Amniotic epithelial cell (primary cell): Measurements from ENCODE around the gene SCRT2.
"Not testable (repeated sequence)": the region's sequence is repeated elsewhere in the genome, so short reads cannot be mapped to it uniquely, and the experiment has no call there.

Source experiments
- DNase-seq: peaks from one replicate; pipeline ENCODE4 v3.0.0-alpha.2; 2010; ENCODE audit warnings: low read depth

Gene SCRT2

DNA sequence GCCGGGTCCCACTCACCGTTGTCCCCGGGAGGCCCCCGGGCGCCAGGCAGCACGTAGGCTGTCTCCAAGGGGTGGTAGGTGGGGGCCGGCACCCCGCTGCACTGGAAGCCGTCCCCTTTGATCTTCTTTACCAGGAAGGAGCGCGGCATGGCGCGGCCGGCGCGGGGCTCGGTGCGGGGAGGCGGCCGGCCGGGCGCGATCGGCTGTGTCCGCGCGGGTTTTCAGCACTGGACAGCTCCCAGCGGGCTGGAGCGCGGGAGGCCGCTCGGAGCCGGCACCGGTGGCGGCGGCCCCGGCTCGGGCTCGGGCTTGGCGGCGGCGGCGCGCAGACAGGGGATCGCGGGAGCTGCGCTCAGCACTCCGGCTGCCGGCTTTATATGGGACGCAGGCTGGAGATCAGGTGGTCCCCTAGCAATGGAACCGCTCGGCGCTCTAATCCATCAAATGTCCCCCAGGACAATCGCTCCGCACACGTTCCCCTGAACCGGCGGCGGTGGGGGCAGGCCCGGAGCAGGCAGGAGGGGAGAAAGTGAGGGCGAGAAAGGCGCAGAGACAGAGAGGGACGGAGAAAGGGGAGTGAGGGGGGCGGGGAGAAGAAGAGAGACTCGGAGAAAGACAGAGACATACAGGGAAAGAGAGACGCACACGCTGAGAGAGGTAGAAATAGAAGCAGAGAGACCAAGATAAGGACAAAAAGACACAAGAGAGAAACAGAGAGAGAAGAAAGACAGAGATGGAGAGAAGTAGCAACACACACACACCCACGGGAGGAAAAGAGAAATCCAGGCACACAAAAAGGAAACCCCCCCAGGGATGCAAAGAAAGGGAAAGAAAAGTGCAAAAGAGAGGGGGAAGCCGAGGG lies at the start of gene SCRT2:
TSS of gene SCRT2 (minus strand) at position 350 of the 862 bp plus-strand sequence. CDS start at position 149, 201 bp downstream.
- peak; percentile 60 for DNase-seq

DNA sequence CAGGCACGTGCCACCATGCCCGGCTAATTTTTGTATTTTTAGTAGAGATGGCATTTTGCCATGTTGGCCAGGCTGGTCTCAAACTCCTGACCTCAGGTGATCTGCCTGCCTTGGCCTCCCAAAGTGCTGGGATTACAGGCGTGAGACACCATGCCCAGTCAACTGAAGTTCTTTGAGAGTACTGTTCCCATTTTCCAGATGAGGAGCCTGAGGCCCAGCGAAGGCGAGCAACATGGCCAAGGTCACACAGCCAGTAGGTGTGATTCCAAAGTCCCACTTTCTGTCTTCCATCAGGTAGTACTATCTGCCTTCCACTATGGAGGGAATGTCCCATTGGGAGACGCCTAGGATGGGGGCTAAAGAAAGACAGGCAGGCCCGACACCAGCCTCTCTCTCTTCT lies 49.2 kb upstream of the SCRT2 start:
- DNase-seq = not testable (repeated sequence)

DNA sequence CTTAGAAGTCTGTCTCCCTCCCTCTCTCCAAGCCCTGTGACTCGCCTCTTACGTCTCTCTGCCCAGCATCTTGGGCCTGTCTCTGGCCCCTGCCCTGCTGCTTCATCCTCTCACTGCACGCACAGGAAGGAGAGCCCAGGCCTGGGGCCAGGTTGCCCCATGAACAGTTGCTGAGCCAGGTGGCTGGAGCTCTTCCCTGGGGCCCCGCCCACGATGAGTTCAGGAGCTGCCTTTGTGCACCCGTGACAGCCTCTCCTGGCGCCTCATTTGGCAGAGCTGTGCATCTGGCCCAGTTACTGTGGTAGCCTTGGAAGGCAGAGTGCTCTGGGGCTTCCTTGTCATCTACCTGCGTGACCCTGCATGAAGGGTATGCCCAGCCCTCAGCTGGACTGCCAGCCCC lies 48.2 kb upstream of the SCRT2 start:
- DNase-seq = no peak

DNA sequence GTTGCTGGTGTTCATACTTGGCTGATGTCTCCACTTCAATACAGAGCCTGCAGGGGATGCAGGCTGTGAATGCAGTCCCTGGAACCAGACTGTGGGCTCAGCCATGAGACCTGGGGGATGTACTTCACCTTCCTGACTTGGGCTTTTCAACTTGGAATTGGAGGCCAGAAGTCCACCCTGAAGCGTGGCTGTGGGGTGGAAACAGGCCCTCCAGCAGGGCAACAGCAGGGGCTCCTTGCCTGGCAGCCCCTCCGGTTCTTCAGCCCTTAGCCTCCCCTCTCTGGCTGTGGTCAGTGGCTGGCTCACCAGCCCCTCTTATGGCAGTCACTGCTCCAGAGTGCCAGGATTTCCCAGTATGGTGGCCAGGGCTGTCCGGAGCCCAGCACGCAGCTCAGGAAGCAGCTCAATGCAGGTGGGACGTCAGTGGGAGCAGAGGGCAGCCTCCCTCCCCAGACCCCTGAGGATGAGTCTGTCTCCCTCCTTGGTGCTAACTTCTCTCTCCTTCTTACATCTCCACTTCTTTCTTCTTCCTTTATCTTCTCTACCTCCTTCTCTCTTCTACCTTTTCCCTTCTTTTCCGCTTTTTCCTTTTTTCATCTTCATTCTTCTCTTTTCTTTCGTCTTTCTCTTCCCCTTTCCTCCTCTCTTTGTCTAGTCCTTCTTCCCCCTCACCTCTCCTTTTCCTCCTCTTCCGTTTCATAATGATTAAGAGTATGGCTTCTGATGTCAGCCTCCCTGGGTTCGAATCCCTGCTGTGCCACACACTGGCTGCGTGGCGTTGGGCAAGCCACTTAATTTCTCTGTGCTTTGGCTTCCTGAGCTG lies 47.4 kb upstream of the SCRT2 start:
- DNase-seq = no peak

DNA sequence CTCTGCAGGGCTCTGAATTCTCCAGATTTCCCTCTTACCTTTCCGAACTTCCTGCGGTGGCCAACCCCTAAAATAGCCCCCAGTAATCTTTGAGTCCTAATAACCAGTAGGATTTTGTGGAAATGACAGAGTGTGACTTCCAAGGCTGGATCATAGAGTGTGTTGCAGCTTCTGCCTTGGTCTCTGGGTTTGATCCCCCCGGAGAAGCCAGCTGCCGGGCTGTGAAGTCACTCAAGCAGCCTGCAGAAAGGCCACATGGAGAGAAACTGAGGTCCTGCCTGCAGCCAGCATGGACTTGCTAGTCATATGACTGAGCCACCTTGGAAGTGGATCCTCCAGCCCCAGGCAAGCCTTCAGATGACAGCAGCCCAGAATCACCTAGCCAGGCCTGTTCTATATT lies 46.3 kb upstream of the SCRT2 start:
- no peak for DNase-seq

DNA sequence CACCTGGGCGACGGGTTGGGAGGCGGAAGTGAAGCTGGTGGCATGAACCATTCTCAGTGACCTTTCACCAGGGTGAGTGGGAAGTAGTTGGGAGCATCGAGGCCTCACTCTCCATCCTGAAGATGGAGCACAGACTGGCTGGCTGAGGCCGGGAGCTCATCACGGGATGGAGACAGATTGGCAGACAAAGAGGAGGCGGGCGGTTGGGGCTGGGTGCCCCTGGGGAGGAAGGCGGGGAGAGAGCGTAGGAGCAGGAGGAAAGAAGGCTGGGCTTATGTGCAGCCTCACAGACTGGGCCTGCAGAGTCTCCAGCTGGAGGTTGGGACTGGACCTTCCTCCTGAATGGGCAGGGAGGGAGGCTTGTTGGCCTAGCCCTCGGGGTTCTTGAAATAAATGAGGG lies 44.2 kb upstream of the SCRT2 start:
- DNase-seq = no peak

DNA sequence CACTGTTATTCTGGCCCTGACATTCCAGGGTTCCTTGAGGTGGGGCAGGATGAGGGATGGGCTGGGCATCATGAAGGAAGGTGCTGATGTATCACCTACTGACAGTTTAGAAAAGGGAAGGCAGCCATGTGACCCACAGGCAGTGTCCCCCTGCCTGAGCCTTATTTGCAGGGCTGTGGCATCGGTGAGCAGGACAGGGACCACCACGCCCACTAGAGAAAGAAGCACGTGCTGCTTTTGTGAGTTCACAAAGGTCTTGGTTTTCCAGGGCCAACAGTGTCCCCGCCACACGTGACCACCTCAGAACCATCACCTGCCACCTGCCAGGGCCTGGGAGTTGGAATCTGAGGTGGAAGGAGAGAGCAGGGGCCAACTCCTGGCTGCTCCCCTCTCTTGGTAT lies 43.5 kb upstream of the SCRT2 start:
- no peak for DNase-seq

DNA sequence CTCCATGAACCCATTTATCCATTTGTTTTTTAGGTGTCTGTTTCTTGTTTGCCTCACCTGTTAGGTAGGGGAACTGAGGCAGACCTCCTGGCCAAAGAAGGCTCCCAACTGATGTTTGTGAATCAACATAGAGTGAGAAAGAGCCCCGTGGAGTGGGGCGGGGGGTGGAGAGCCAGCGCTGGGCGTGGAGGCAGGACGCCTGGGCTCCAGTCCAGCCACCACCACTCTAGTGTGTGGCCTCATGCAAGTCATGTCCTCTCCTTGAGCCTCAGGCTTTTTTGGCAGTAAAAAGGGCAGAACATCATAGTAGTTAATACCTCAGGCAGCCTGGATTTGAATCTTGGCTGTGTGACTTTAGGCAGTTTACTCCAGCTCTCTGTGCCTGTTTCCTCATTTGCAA lies 42.2 kb upstream of the SCRT2 start:
- DNase-seq = no peak

DNA sequence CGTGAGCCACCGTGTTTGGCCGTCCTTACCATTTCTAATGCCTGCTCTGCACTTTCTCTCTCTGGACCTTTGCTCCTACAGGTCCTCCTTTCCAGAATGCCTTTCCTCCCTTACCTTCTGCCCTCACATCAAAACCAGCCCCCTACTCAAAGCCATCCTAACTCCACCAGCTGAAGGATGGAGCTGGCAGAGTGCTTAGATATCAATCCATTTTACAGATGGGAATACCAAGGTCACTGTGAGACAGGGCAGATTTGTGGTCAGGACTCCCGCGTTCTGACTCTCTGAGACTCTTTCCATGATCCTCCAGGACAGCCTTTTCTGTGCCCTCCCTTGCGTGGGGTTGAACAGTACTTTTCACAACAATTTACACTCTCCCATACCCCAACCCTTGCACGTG lies 41.7 kb upstream of the SCRT2 start:
- no peak for DNase-seq

DNA sequence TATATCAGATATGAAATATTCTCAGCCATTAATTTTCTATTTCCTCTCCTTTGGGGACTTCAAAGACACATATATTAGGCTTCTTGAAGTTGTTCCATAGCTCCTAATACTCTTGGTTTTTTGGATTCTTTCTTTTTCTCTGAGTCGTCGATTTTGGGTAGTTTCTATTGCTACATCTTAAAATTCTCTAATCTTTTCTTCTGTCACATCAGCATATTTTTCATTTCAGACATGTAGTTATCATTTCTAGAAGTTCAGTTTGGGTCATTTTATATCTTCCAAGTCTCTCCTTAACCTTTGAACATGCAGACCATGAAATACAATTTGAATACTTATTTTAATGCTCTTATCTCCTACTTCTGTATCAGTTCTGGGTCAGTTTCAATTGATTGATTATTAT lies 38.9 kb upstream of the SCRT2 start:
- no peak for DNase-seq

DNA sequence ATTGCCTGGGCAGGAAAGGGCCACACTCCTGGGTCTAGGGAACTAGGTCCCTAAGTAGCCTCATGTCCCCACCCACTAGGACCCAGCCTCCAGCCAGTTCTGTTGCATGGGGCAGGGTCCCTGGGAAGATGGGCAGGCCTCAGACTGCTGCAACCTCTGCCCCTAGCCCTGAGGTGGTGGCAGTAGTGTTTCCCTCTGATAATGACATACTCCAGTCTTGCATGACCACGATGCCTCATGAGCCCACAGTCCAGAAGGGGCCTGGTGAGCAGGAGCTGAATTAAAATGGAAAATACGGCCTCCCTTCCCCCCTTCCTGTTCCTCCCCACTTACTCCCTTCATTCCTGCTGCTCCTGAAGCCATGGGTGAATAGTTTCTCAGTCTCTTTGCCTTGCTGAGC lies 36.0 kb upstream of the SCRT2 start:
- no peak for DNase-seq

DNA sequence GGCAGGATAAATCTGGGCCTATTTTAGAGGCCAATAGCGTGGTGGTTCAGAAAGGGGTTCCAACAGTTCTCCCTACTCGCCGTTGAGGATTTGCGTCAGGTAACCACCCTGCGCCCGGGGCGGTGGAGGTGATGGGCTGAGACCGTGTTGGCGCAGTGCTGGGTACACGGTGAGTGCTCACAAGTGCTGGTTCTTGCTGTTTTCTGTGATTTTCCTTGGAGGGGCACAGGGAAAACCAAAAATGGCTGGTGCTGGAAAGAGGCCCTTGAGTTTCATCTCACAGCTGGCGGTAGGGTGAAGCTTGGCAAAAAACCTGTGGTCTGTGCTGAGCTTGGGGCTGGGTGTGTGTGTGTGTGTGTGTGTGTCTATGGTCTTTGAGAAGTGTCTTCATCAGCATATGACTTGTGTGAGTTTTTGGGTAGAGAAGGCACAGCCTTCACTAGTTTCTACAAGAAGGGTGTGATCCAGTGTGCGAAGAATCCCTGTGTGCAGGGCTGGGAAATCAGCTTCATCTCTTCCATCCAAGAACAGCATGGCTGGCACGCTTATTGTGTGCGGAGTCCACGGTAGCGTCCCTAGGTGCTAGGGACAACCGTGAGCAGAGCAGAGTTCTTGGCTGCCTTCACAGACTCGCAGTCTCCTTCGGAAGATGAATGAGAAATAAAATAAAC lies 35.3 kb upstream of the SCRT2 start:
- no peak for DNase-seq

DNA sequence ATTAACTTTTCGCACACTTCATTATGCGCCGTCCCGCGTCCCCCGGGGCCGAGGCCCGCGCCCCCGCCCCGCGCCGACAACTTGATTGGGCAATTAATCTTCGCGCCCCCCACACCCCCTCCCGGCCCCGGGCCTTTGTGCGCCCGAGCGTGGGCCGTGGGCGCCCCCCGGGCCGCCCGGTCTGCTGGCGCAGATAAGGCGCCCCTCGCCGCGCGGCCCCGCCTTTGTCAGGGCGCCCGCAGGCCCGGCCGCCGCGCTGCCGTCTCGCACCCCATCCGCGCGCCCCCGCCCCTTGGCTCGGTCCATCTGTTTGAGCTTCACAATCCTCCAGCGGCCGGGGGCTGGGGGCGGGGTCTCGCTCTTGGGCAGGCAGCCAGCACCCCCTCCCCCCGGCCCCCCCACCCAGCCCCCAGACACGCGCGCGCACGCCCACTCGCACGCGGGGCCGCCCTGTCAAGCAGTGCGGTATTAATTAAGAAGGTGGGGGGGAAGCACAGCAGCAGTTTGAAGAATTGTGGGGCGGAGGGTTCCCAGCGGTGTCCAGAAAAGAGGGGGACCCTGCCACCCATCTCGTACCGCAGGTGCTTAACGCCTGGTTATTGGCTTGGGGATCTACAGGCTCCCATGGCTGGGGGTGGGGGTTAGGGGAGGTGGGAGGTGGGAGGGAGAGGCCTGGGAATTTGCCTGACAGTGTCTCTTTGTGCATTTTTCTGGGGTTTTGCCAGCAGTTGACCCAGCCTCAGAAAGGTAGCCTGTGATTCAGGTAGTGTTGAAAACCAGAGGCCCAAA lies 34.6 kb upstream of the SCRT2 start:
- no peak for DNase-seq

DNA sequence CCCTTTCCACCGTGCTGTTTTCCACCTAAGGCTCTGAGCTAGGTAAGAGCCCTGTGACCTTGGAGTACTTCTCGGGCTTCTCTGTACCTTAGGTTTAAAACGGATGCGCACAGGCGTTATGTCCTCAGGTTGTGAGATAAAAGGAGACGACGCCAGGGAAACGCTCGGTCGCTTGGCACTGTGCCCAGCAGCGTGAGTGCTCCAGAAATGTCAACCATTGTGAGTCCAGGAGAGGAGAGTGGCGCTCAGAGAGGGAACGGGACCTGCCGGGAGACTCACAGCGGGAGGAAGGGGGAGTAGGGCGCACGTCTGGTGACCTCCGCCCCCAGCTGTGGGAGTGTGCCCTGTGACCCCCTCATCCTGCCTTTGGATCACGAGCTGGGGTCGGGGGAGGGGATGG lies 33.8 kb upstream of the SCRT2 start:
- no peak for DNase-seq

DNA sequence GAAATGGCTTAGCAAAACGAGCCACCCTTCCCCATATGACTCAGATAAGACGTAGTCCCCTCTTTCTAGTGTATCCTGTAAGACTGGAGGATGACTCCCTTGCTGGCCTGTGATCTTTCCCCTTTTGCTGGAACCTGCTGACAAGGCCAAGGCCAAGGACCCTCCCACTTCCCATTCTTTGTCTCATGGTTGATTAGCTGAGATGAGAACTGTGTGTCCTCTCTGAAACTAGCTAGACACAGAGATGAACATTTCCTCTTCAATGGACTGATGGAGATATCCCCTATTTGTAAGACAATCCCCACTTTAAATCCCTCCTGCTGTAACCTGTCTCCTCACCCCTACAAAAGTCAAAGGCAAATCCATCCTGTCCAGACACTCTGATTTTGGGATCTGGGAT lies 33.4 kb upstream of the SCRT2 start:
- no peak for DNase-seq

DNA sequence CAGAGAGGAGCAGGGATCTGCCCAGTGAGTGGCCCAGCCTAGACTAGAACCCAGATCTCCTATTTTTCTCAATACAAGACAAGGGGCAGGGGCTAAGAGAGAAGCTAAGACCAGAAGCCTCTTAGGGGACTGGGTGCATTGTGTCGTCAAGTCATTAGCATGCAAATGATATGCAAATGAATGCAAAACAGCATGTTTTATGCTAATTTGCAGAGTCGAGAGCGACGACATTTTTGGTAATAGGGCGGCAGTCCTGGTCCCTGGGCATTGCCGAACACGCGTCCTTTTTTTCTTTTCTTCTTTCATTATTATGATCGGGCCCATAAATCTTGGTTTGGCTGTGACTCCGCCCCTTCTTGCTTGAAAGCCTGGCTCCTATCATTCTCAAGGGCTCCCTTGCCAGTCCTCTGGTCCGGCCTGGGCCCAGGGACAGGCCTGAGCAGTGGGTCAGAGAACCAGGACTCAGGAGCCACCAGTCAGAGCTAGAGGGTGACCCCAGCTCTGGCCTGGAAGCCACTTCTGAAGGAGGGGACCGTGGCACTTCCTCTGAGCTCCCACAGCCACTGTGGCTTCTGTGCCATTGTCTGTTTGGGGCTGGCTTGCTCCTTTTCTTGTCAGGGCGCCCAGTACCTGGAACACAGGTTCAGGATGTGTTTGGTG lies 32.0 kb upstream of the SCRT2 start:
- no peak for DNase-seq

DNA sequence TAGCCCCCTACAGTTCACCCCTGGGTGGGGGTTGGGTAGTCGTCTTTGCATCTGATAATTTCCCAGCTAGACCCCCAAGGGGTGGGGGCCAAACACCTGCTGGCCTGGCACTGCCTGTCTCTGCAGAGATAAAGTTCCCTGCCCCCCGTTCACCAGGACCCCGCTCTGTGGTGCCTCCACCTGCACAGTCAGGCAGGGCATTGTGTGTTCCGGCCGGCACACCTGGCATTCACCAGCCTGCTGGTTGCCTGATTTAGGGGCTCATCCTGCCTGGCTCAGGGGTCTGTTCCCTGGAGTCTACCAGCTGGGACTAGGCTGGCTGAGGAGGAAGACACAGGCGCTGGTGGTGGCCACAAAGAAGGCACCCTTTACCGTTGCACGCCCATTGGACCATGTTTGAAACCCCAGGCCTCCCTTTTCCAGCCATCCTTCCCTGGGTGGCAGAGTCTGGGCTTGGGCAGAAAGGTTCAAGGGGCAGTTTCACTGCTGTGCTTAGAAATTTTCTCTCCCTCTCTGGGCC lies 30.8 kb upstream of the SCRT2 start:
- DNase-seq = no peak

DNA sequence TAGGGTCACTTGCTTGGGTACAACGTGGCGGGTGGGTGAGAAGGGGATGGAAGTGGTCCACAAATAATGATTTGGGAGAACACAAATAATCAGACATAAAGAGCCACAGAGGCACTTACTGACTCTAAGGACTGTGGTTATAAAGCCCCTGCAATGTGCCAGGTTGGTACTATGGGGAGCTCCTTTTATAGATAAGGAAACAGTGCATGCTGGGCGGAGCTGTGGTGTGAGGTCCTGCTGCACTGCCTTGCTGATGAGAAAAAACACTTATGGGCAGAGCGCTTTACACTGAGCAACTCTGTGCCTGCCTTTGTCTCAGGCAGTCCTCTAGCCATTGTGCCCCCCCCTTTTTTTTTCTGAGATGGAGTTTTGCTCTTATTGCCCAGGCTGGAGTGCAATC lies 29.1 kb upstream of the SCRT2 start:
- DNase-seq = no peak

DNA sequence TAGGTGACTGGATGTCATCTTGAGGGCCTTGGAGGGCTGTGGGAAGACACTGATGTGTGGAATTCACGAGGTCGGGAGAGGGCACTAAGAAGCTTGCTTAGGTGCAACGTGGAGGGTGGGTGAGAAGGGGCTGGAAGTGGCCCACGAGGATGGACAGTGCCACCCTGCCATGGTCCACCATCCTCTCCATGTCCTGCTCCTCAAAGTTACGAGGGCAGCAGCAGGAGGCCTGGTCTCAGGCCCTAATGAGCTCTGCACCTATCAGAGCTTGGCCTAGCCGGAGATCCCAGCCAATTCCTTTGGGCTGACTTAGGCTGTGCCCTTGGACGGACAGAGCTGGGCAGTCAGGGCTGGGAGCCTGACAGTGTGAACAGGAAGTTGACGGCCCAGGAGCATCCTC lies 27.8 kb upstream of the SCRT2 start:
- no peak for DNase-seq

DNA sequence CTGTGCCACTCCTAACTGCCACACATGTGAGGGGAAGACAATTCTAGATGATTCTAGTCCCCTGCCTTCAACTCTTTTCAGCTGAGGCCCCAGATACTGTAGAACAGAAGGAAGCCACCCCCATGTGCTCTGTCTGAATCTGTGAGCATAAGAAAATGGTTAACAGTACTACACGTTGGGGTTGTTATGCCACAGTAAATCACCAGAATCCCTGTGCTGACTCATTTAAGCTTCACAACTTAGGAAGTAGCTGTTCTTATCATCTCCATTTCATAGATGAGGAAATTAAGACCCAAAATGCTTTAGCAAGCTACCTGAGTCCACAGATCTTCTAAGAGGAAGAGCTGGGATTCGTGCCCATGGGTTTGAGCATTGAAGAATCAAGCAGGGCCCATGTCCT lies 27.4 kb upstream of the SCRT2 start:
- DNase-seq = peak; percentile 5
